HEK293 (cell line): ENCODE results near the gene PKNOX2.
A peak's percentile ranks its signal among the peaks of the same experiment; 100 is the strongest.

Experiments used
- CTCF ChIA-PET: fragments of 350-600 bp; formaldehyde crosslinking; extraction: SDS; loops from one replicate; lab custom pipeline; 2021; ENCODE audit warnings: antibody characterized with exemption; lab: Yijun Ruan, JAX
- POLR2A ChIA-PET: fragments of 300-600 bp; formaldehyde crosslinking; extraction: SDS; loops from one replicate; lab custom pipeline; 2020; ENCODE audit warnings: antibody characterized with exemption, inconsistent platforms; lab: Yijun Ruan, JAX
- H3K27ac ChIP-seq: fragments of 200-500 bp; sonication (Bioruptor generic); 2 replicates; pipeline ENCODE4 v1.5.1; 2014; ENCODE audit warnings: low read depth, low read length, control low read depth, inconsistent platforms; ENCODE audit errors: extremely low read depth
- H3K36me3 ChIP-seq, 2 experiments: fragments of 200-500 bp in 1 of 2; sonication (Bioruptor generic) in 1 of 2; 1 replicate in 1 of 2; 2 replicates in 1 of 2; pipeline ENCODE4 v1.5.1; 2014 to 2017; ENCODE audit warnings: inconsistent platforms in 2 of 2, low read length in 2 of 2; ENCODE audit not compliant: control insufficient read depth in 2 of 2, insufficient read depth in 1 of 2
- H3K4me1 ChIP-seq: fragments of 200-500 bp; sonication (Bioruptor generic); 2 replicates; pipeline ENCODE4 v1.5.1; 2014; ENCODE audit warnings: mild to moderate bottlenecking, low read length, inconsistent platforms; ENCODE audit not compliant: control insufficient read depth, insufficient read depth
- H3K4me3 ChIP-seq: 2 replicates; pipeline ENCODE4 v1.5.1; 2011; ENCODE audit warnings: low read depth, mild to moderate bottlenecking, control low read depth, low read length, moderate library complexity
- H3K9me3 ChIP-seq: fragments of 200-500 bp; sonication (Bioruptor generic); 2 replicates; pipeline ENCODE4 v1.5.1; 2014; ENCODE audit warnings: low read depth, low read length, inconsistent platforms; ENCODE audit not compliant: control insufficient read depth, insufficient read depth
- EGR2 ChIP-seq: fragments of 450-650 bp; formaldehyde crosslinking; IDR thresholded peaks from 2 replicates; pipeline ENCODE4 v1.5.1; 2016; ENCODE audit warnings: low read depth, missing biosample characterization, missing genetic modification characterization
- HOXC10 ChIP-seq: sonication (generic); formaldehyde crosslinking; IDR thresholded peaks from 2 replicates; pipeline ENCODE4 v1.8.1; 2023; ENCODE audit warnings: mild to moderate bottlenecking, missing genetic modification reagents
- RBAK ChIP-seq: fragments of 450-650 bp; formaldehyde crosslinking; IDR thresholded peaks from 2 replicates; pipeline ENCODE4 v1.5.1; 2016; ENCODE audit warnings: missing biosample characterization, missing genetic modification characterization
- REST ChIP-seq: fragments of 450-650 bp; formaldehyde crosslinking; IDR thresholded peaks from 2 replicates; pipeline ENCODE4 v1.5.1; 2016; ENCODE audit warnings: missing biosample characterization, missing genetic modification characterization
- ZNF148 ChIP-seq: fragments of 450-650 bp; formaldehyde crosslinking; IDR thresholded peaks from 2 replicates; pipeline ENCODE4 v1.5.0; 2017; ENCODE audit warnings: missing biosample characterization, missing genetic modification characterization, borderline replicate concordance
- ZNF514 ChIP-seq: fragments of 450-650 bp; formaldehyde crosslinking; IDR thresholded peaks from 2 replicates; pipeline ENCODE4 v1.5.1; 2016; ENCODE audit warnings: missing biosample characterization, missing genetic modification characterization
- ZNF521 ChIP-seq: fragments of 450-650 bp; formaldehyde crosslinking; IDR thresholded peaks from 2 replicates; pipeline ENCODE4 v1.5.1; 2017; ENCODE audit warnings: missing biosample characterization, mild to moderate bottlenecking, missing genetic modification characterization
- ZNF830 ChIP-seq: fragments of 450-650 bp; IDR thresholded peaks from 2 replicates; pipeline ENCODE4 v1.5.0; 2018; ENCODE audit warnings: missing biosample characterization, missing genetic modification characterization, low read depth, mild to moderate bottlenecking, moderate library complexity
- TF ChIP-seq, protein P1 (sequence below): fragments of 450-650 bp; formaldehyde crosslinking; IDR thresholded peaks from 2 replicates; pipeline ENCODE4 v1.5.1; 2016; ENCODE audit warnings: missing biosample characterization, missing genetic modification characterization
- TF ChIP-seq, protein P2 (sequence below): fragments of 450-650 bp; formaldehyde crosslinking; IDR thresholded peaks from 2 replicates; pipeline ENCODE4 v1.5.1; 2017; ENCODE audit warnings: missing biosample characterization, missing genetic modification characterization

Gene PKNOX2

DNA sequence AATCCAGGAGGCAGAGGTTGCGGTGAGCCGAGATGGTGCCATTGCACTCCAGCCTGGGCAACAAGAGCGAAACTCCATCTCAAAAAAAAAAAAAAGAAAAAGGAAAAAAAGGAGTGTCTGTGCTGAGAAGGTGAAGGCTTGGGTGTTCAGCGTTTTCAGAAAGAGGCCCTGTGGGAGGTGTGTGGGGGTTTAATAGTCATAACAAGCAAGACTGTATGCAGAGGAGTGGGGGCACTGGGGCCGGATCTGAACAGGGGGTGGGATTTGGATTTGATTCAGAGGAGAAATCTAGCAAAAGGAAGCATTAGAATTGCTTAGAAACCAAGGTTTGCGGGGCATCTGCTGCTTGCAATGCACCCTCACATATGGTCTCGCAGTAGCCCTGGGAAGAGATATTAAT is 195.5 kb downstream of the PKNOX2 start:
- CTCF ChIA-PET: interaction anchor here (0.6 to 1.7 kb wide), 4 partner anchors 12 to 523 kb away, joined by 3 to 6 read pairs (median 3); no protein-coding TSS in a partner anchor
- TF ChIP-seq ZNF514 (tag by site-specific recombination) (no peak), EGR2 (peak; percentile 57), HOXC10 (no peak), ZNF830 (tag by site-specific recombination) (no peak), ZNF148 (tag by site-specific recombination) (no peak), ZNF521 (tag by site-specific recombination) (no peak)
- TF ChIP-seq, protein P1, sequence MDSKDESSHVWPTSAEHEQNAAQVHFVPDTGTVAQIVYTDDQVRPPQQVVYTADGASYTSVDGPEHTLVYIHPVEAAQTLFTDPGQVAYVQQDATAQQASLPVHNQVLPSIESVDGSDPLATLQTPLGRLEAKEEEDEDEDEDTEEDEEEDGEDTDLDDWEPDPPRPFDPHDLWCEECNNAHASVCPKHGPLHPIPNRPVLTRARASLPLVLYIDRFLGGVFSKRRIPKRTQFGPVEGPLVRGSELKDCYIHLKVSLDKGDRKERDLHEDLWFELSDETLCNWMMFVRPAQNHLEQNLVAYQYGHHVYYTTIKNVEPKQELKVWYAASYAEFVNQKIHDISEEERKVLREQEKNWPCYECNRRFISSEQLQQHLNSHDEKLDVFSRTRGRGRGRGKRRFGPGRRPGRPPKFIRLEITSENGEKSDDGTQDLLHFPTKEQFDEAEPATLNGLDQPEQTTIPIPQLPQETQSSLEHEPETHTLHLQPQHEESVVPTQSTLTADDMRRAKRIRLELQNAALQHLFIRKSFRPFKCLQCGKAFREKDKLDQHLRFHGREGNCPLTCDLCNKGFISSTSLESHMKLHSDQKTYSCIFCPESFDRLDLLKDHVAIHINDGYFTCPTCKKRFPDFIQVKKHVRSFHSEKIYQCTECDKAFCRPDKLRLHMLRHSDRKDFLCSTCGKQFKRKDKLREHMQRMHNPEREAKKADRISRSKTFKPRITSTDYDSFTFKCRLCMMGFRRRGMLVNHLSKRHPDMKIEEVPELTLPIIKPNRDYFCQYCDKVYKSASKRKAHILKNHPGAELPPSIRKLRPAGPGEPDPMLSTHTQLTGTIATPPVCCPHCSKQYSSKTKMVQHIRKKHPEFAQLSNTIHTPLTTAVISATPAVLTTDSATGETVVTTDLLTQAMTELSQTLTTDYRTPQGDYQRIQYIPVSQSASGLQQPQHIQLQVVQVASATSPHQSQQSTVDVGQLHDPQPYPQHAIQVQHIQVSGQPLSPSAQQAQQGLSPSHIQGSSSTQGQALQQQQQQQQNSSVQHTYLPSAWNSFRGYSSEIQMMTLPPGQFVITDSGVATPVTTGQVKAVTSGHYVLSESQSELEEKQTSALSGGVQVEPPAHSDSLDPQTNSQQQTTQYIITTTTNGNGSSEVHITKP: no peak
- TF ChIP-seq, protein P2, sequence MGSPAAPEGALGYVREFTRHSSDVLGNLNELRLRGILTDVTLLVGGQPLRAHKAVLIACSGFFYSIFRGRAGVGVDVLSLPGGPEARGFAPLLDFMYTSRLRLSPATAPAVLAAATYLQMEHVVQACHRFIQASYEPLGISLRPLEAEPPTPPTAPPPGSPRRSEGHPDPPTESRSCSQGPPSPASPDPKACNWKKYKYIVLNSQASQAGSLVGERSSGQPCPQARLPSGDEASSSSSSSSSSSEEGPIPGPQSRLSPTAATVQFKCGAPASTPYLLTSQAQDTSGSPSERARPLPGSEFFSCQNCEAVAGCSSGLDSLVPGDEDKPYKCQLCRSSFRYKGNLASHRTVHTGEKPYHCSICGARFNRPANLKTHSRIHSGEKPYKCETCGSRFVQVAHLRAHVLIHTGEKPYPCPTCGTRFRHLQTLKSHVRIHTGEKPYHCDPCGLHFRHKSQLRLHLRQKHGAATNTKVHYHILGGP (tag by site-specific recombination): no peak
- POLR2A ChIA-PET: no interaction called here
- Histone ChIP-seq H3K27ac (no peak overlapping the region), H3K4me3 (no peak overlapping the region), H3K36me3 (no peaks in the 10 kb centered on the region), H3K9me3 (no peaks in the 10 kb centered on the region), H3K4me1 (no peaks in the 10 kb centered on the region)

DNA sequence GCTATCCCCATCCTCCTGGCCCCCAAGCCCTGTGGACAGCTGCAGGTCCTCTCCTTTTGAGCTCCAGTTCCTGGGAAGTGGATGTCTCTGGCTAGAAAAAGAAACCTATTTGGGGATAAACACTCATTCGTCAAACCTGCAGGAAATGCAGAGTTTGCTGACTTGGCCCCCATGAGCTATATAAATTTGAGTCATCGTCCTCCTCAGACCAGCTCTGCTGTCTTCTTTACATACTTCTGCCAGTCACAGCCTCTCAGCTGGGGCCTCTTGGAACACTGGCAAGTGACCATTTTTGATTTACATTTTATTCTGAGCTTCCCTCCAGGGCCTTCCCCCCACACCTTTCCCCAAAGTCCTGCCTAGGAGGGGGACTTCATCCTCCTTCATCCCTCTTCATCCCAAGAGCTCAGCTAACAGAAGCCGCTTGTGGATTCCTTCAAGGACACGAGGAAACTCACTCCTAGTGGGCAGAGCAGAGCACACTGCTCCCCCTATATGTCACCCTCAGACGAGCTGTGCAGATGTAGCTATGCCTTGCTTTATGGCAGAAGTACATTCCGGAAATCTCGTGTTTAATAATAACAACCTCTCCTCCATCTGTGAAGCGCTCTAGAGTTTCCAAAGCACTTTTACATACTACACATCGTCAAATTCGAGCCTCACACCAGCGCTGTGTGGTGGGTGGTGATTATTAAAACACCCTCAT is 199.7 kb downstream of the PKNOX2 start:
- CTCF ChIA-PET: interaction anchor here (0.6 to 2.9 kb wide), 7 partner anchors 9 to 268 kb away, joined by 3 to 14 read pairs (median 3); no protein-coding TSS in a partner anchor
- no peaks in the 10 kb centered on the region for H3K4me1 ChIP-seq
- peaks cover 0 to 4% of the 10 kb centered on the region in 2 experiments; a peak in 1 of 3 replicates for H3K36me3 ChIP-seq
- no peak for TF ChIP-seq RBAK
- no peak for TF ChIP-seq REST (tag by site-specific recombination)
- TF ChIP-seq, all 188 proteins: peak for 0
- H3K27ac ChIP-seq: no peak overlapping the region
- H3K4me3 ChIP-seq: no peak overlapping the region
- no peaks in the 10 kb centered on the region for H3K9me3 ChIP-seq
- POLR2A ChIA-PET: interaction anchor here (1.2 kb wide), 1 partner anchor 69 kb away, joined by 3 read pairs; no protein-coding TSS in a partner anchor
